Liver (tissue), 9 donors: Measurements from ENCODE around the gene EARS2. TPM values are rescaled to one million over a fixed set of nuclear protein-coding genes. Genes with fewer than 3 reads are reported as not detected.

Experiments
- DNase-seq: peaks from one replicate; pipeline ENCODE4 v3.0.0-alpha.2; 2017; ENCODE audit warnings: low spot score
- H3K27ac ChIP-seq, 2 donors: one replicate each; pipeline ENCODE4 v1.7.0; 2013; ENCODE audit warnings: inconsistent platforms in 2 of 2, low read length in 2 of 2, control low read depth in 1 of 2, low read depth in 1 of 2, mild to moderate bottlenecking in 1 of 2
- H3K27me3 ChIP-seq, 4 donors: one replicate each; pipeline versions ENCODE4 v1.6.1 to v1.7.0; 2013; ENCODE audit warnings: low read length in 3 of 4, inconsistent platforms in 1 of 4, mild to moderate bottlenecking in 1 of 4, moderate library complexity in 1 of 4; ENCODE audit not compliant: control insufficient read depth in 4 of 4, insufficient read depth in 4 of 4
- H3K36me3 ChIP-seq, 4 donors: one replicate each; pipeline versions ENCODE4 v1.6.1 to v1.7.0; 2013; ENCODE audit warnings: low read length in 3 of 4, mild to moderate bottlenecking in 3 of 4, low read depth in 1 of 4, moderate library complexity in 1 of 4; ENCODE audit not compliant: control insufficient read depth in 4 of 4, insufficient read depth in 3 of 4
- H3K4me1 ChIP-seq, 4 donors: one replicate each; pipeline versions ENCODE4 v1.6.1 to v1.7.0; 2013; ENCODE audit warnings: low read length in 3 of 4, mild to moderate bottlenecking in 3 of 4, moderate library complexity in 1 of 4; ENCODE audit not compliant: control insufficient read depth in 4 of 4, insufficient read depth in 4 of 4
- H3K4me3 ChIP-seq, 3 donors: one replicate each; pipeline versions ENCODE4 v1.6.1 to v1.7.0; 2013; ENCODE audit warnings: low read length in 3 of 3, control low read depth in 1 of 3, low read depth in 1 of 3, mild to moderate bottlenecking in 1 of 3
- H3K9ac ChIP-seq, 2 donors: one replicate each; pipeline ENCODE4 v1.7.0; 2013; ENCODE audit warnings: low read length in 2 of 2, mild to moderate bottlenecking in 2 of 2, moderate library complexity in 2 of 2, control low read depth in 1 of 2, low read depth in 1 of 2
- H3K9me3 ChIP-seq, 4 donors: one replicate each; pipeline versions ENCODE4 v1.6.1 to v1.7.0; 2013; ENCODE audit warnings: low read length in 3 of 4; ENCODE audit not compliant: control insufficient read depth in 4 of 4
- ATF3 ChIP-seq: IDR thresholded peaks from 2 replicates; pipeline ENCODE4 v1.6.1; 2016; ENCODE audit warnings: antibody characterized with exemption
- EGR1 ChIP-seq, 2 donors: IDR thresholded peaks; 2 replicates each; pipeline ENCODE4 v1.6.1; 2016 to 2018; ENCODE audit warnings: antibody characterized with exemption in 2 of 2, low read depth in 2 of 2
- FOXA1 ChIP-seq: IDR thresholded peaks from 2 replicates; pipeline ENCODE4 v1.6.1; 2016; ENCODE audit warnings: antibody characterized with exemption
- FOXA2 ChIP-seq: IDR thresholded peaks from 2 replicates; pipeline ENCODE4 v1.6.1; 2016; ENCODE audit warnings: antibody characterized with exemption
- GABPA ChIP-seq, 2 donors: IDR thresholded peaks in 1 of 2; conservative IDR thresholded peaks in 1 of 2; 2 replicates each; pipeline ENCODE4 v1.6.1; 2016; ENCODE audit warnings: antibody characterized with exemption in 2 of 2, mild to moderate bottlenecking in 1 of 2, moderate library complexity in 1 of 2
- HNF4A ChIP-seq, 2 donors: conservative IDR thresholded peaks; 2 replicates each; pipeline ENCODE4 v1.6.1; 2016; ENCODE audit warnings: antibody characterized with exemption in 2 of 2, mild to moderate bottlenecking in 2 of 2
- JUND ChIP-seq, 2 donors: IDR thresholded peaks; 2 replicates each; pipeline ENCODE4 v1.6.1; 2016; ENCODE audit warnings: antibody characterized with exemption in 2 of 2
- NR2F2 ChIP-seq: IDR thresholded peaks from 2 replicates; pipeline ENCODE4 v1.6.1; 2016; ENCODE audit warnings: antibody characterized with exemption
- RAD21 ChIP-seq, 2 donors: IDR thresholded peaks; 2 replicates each; pipeline ENCODE4 v1.6.1; 2016; ENCODE audit warnings: antibody characterized with exemption in 2 of 2, mild to moderate bottlenecking in 2 of 2
- TAF1 ChIP-seq: conservative IDR thresholded peaks from 2 replicates; pipeline ENCODE4 v1.6.1; 2016; ENCODE audit warnings: antibody characterized with exemption, mild to moderate bottlenecking
- ZBTB33 ChIP-seq: IDR thresholded peaks from 2 replicates; pipeline ENCODE4 v1.6.1; 2016; ENCODE audit warnings: antibody characterized with exemption
- WGBS: extraction: QIAGEN DNeasy Blood & Tissue Kit; methylation state at CpG from one replicate; pipeline ENCODE4 v1.1.7; 2013; 5-methylcytosine and 5-hydroxymethylcytosine counted together
- polyA plus RNA-seq, 2 donors: library from polyadenylated mRNA; stranded (reverse) in 1 of 2; unstranded in 1 of 2; fragments of 200-250 nt in 1 of 2; fragments of >200 nt in 1 of 2; fragmentation: Nextera tagmentation in 1 of 2; extraction: Ambion mirVana in 1 of 2; gene quantifications; one replicate each; pipeline versions ENCODE4 v1.2.1 to v1.2.3, GENCODE V29; 2013 to 2015
- total RNA-seq, 2 donors: library from RNA; depleted of rRNA; stranded (reverse); fragments of >200 nt; gene quantifications; one replicate each; pipeline ENCODE4 v1.2.3, GENCODE V29; 2014
- TF ChIP-seq, protein P1 (sequence below): IDR thresholded peaks from 2 replicates; pipeline ENCODE4 v1.6.1; 2016; ENCODE audit warnings: antibody characterized with exemption, mild to moderate bottlenecking
- TF ChIP-seq, protein P2 (sequence below): IDR thresholded peaks from 2 replicates; pipeline ENCODE4 v1.6.1; 2016; ENCODE audit warnings: antibody characterized with exemption
- donor health status: healthy.
- donor health status: healthy.
- donor health status: healthy.
- donor health status: healthy.
- donor health status: healthy.

Gene EARS2
- total and polyA plus RNA-seq, 4 donors: 11.6 to 31.0 (median 19.6) TPM

GRCh38 chr16:23515881-23516280, 41.3 kb downstream of the EARS2 start:
- 97% methylated on average over 5 of the region's 5 CpGs for WGBS
- H3K27ac ChIP-seq: no peak overlapping the region
- DNase-seq: no peak
- H3K27me3 ChIP-seq: no peaks in the 10 kb centered on the region
- no peak overlapping the region for H3K4me3 ChIP-seq
- no peaks in the 10 kb centered on the region for H3K9me3 ChIP-seq
- peaks cover 0 to 3% (median under 1%) of the 10 kb centered on the region in 4 donors for H3K36me3 ChIP-seq
- H3K4me1 ChIP-seq: no peaks in the 10 kb centered on the region
- H3K9ac ChIP-seq: no peak overlapping the region
- no peak for TF ChIP-seq FOXA2

GRCh38 chr16:23514381-23515152, 42.6 kb downstream of the EARS2 start:
- Histone ChIP-seq H3K4me1 (peaks cover 0 to 4% (median under 1%) of the 10 kb centered on the region in 4 donors), H3K27ac (no peak overlapping the region), H3K9me3 (no peaks in the 10 kb centered on the region), H3K36me3 (peaks cover 0 to 2% (median 0%) of the 10 kb centered on the region in 4 donors), H3K9ac (no peak overlapping the region), H3K27me3 (no peaks in the 10 kb centered on the region), H3K4me3 (no peak overlapping the region)
- DNase-seq: no peak
- WGBS: 90% methylated on average over 7 of the region's 7 CpGs
- TF ChIP-seq NR2F2 (no peak), RAD21 (IDR thresholded peaks at IDR 0.05) (no peak), GABPA (IDR thresholded peaks at IDR 0.05 in 1 of 2, conservative IDR thresholded peaks at IDR 0.05 in 1 of 2) (no peak), JUND (IDR thresholded peaks at IDR 0.05) (no peak), FOXA1 (no peak), ZBTB33 (no peak), ATF3 (no peak), HNF4A (conservative IDR thresholded peaks at IDR 0.05) (no peak), EGR1 (IDR thresholded peaks at IDR 0.05; ENCODE audit: low read depth in 2 of 2) (no peak), TAF1 (no peak)
- TF ChIP-seq, protein P1, sequence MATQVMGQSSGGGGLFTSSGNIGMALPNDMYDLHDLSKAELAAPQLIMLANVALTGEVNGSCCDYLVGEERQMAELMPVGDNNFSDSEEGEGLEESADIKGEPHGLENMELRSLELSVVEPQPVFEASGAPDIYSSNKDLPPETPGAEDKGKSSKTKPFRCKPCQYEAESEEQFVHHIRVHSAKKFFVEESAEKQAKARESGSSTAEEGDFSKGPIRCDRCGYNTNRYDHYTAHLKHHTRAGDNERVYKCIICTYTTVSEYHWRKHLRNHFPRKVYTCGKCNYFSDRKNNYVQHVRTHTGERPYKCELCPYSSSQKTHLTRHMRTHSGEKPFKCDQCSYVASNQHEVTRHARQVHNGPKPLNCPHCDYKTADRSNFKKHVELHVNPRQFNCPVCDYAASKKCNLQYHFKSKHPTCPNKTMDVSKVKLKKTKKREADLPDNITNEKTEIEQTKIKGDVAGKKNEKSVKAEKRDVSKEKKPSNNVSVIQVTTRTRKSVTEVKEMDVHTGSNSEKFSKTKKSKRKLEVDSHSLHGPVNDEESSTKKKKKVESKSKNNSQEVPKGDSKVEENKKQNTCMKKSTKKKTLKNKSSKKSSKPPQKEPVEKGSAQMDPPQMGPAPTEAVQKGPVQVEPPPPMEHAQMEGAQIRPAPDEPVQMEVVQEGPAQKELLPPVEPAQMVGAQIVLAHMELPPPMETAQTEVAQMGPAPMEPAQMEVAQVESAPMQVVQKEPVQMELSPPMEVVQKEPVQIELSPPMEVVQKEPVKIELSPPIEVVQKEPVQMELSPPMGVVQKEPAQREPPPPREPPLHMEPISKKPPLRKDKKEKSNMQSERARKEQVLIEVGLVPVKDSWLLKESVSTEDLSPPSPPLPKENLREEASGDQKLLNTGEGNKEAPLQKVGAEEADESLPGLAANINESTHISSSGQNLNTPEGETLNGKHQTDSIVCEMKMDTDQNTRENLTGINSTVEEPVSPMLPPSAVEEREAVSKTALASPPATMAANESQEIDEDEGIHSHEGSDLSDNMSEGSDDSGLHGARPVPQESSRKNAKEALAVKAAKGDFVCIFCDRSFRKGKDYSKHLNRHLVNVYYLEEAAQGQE: no peak
- TF ChIP-seq, protein P2, sequence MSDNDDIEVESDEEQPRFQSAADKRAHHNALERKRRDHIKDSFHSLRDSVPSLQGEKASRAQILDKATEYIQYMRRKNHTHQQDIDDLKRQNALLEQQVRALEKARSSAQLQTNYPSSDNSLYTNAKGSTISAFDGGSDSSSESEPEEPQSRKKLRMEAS: no peak
